ENCODE measurements around the gene RAB23. TPM values are rescaled to one million over a fixed set of nuclear protein-coding genes. Genes with fewer than 3 reads are reported as not detected.

Gene RAB23
- total and polyA plus RNA-seq, 9 of the 15 experiments (the other 6 are each of a cell fraction or from before 2014, with no cell fraction given): 3.4 to 18.0 (median 9.4) TPM

DNA sequence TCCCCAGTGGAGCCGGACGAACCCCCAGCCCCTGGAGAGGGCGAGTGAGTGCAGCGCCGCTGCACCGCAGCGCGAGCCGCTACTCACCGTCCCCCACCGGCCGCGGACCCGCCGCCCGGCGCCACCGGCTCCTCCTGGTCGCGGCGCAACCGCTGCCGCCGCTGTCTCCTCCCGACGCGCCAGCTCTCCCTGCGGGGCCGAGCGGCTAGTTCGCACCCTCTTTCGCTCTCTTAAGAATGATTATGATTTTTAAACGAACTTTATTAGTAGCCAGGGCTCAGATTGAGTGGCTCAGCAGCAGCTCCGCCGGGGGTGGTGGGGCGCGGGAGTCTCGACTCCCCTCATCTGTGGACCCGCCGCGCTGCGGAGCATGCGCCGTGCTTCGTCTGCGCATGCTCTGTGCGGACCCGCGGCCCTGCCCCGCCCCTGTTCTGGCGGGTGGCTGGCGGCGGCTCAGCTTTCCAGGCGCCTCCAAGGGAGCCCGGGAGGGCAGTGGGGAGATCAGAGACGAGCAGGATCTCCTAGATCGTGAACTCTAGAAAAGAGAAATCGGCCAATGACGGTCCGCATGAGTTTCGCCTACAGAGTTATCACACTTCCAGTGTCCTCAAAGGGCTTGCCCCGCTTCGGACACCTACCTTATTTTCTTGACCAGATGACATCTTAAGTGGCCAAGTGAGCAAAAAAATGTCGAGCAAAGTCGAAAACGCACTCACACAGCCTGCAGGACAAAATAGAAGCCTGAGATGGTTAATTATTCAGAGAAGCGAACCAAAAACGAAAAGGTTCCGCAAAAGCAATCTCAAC, at the start of gene RAB23 (continued):
- TF ChIP-seq, protein P1, sequence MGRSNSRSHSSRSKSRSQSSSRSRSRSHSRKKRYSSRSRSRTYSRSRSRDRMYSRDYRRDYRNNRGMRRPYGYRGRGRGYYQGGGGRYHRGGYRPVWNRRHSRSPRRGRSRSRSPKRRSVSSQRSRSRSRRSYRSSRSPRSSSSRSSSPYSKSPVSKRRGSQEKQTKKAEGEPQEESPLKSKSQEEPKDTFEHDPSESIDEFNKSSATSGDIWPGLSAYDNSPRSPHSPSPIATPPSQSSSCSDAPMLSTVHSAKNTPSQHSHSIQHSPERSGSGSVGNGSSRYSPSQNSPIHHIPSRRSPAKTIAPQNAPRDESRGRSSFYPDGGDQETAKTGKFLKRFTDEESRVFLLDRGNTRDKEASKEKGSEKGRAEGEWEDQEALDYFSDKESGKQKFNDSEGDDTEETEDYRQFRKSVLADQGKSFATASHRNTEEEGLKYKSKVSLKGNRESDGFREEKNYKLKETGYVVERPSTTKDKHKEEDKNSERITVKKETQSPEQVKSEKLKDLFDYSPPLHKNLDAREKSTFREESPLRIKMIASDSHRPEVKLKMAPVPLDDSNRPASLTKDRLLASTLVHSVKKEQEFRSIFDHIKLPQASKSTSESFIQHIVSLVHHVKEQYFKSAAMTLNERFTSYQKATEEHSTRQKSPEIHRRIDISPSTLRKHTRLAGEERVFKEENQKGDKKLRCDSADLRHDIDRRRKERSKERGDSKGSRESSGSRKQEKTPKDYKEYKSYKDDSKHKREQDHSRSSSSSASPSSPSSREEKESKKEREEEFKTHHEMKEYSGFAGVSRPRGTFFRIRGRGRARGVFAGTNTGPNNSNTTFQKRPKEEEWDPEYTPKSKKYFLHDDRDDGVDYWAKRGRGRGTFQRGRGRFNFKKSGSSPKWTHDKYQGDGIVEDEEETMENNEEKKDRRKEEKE (IDR thresholded peaks at IDR 0.05; ENCODE audit: borderline replicate concordance in 1 of 2, control insufficient read depth in 1 of 2, low read depth in 2 of 2, low read length in 1 of 2): no peak
- no peak for TF ChIP-seq CBX2 (IDR thresholded peaks at IDR 0.05; ENCODE audit: insufficient read depth, low read length, poor library complexity, severe bottlenecking)
- TF ChIP-seq, protein P2, sequence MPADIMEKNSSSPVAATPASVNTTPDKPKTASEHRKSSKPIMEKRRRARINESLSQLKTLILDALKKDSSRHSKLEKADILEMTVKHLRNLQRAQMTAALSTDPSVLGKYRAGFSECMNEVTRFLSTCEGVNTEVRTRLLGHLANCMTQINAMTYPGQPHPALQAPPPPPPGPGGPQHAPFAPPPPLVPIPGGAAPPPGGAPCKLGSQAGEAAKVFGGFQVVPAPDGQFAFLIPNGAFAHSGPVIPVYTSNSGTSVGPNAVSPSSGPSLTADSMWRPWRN (IDR thresholded peaks at IDR 0.05; ENCODE audit: low read depth): no peak
- TF ChIP-seq ZNF589 (CRISPR knock-in tag; IDR thresholded peaks at IDR 0.05; ENCODE audit: low read depth): no peak
- no peak for TF ChIP-seq ZBED1 (IDR thresholded peaks at IDR 0.05)
- no peak for TF ChIP-seq KDM1A (IDR thresholded peaks at IDR 0.05)
- TF ChIP-seq HDAC6 (IDR thresholded peaks at IDR 0.05; ENCODE audit: low read depth, low read length): no peak
- TF ChIP-seq RCOR1 (IDR thresholded peaks at IDR 0.05; ENCODE audit: borderline replicate concordance in 1 of 2, low read depth in 2 of 2, low read length in 2 of 2): 0 out of 4 replicates have a peak, but pooled peaks of 1 of the 2 experiments have one; percentile 14
- no peak for TF ChIP-seq GABPB2 (CRISPR knock-in tag; conservative IDR thresholded peaks at IDR 0.05)
- TF ChIP-seq MYC (IDR thresholded peaks at IDR 0.05; ENCODE audit: low read depth, low read length): no peak
- no peak for TF ChIP-seq MYC (CRISPR knock-in tag; IDR thresholded peaks at IDR 0.05; ENCODE audit: borderline replicate concordance, low read depth)
- TF ChIP-seq ETS2 (tag; IDR thresholded peaks at IDR 0.05; ENCODE audit: borderline replicate concordance, poor library complexity, severe bottlenecking): no peak
- TF ChIP-seq CBX1 (IDR thresholded peaks at IDR 0.05; ENCODE audit: low read depth): peak; percentile 63; the same call in 1 of the 2 replicates
- no peak for TF ChIP-seq CEBPB (tag; IDR thresholded peaks at IDR 0.05)
- TF ChIP-seq, protein P3, sequence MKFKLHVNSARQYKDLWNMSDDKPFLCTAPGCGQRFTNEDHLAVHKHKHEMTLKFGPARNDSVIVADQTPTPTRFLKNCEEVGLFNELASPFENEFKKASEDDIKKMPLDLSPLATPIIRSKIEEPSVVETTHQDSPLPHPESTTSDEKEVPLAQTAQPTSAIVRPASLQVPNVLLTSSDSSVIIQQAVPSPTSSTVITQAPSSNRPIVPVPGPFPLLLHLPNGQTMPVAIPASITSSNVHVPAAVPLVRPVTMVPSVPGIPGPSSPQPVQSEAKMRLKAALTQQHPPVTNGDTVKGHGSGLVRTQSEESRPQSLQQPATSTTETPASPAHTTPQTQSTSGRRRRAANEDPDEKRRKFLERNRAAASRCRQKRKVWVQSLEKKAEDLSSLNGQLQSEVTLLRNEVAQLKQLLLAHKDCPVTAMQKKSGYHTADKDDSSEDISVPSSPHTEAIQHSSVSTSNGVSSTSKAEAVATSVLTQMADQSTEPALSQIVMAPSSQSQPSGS (CRISPR knock-in tag; IDR thresholded peaks at IDR 0.05): no peak
- no peak for TF ChIP-seq MBD2 (IDR thresholded peaks at IDR 0.05; ENCODE audit: borderline replicate concordance, low read depth)
- no peak for TF ChIP-seq HSF4 (CRISPR knock-in tag; IDR thresholded peaks at IDR 0.05; ENCODE audit: borderline replicate concordance)
- TF ChIP-seq BHLHE40 (IDR thresholded peaks at IDR 0.05; ENCODE audit: low read length): no peak
- no peak for TF ChIP-seq HEY1 (CRISPR knock-in tag; IDR thresholded peaks at IDR 0.05; ENCODE audit: borderline replicate concordance)
- TF ChIP-seq, protein P4, sequence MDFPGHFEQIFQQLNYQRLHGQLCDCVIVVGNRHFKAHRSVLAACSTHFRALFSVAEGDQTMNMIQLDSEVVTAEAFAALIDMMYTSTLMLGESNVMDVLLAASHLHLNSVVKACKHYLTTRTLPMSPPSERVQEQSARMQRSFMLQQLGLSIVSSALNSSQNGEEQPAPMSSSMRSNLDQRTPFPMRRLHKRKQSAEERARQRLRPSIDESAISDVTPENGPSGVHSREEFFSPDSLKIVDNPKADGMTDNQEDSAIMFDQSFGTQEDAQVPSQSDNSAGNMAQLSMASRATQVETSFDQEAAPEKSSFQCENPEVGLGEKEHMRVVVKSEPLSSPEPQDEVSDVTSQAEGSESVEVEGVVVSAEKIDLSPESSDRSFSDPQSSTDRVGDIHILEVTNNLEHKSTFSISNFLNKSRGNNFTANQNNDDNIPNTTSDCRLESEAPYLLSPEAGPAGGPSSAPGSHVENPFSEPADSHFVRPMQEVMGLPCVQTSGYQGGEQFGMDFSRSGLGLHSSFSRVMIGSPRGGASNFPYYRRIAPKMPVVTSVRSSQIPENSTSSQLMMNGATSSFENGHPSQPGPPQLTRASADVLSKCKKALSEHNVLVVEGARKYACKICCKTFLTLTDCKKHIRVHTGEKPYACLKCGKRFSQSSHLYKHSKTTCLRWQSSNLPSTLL (IDR thresholded peaks at IDR 0.05): 0 out of 2 replicates have a peak, but pooled peaks have one; percentile 53
- no peak for TF ChIP-seq KAT2B (IDR thresholded peaks at IDR 0.05; ENCODE audit: low read depth, low read length)

Data from K562 (cell line).